H1 (cell line): ENCODE results near the gene OTOP1. TPM values are rescaled to one million over a fixed set of nuclear protein-coding genes. Genes with fewer than 3 reads are reported as not detected.

ENCODE experiments used
- CTCF ChIA-PET: fragments of 300-600 bp; sonication (Branson Sonifier 250); formaldehyde crosslinking; loops from one replicate; lab custom pipeline; 2021; ENCODE audit not compliant: partially characterized antibody; lab: Charles Lee
- POLR2A ChIA-PET: fragments of 300-600 bp; sonication (Branson Sonifier 250); formaldehyde crosslinking; loops from one replicate; lab custom pipeline; 2021; ENCODE audit warnings: inconsistent platforms; ENCODE audit not compliant: partially characterized antibody; lab: Charles Lee
- DNase-seq, 2 experiments: peaks; one replicate each; pipeline versions ENCODE4 v3.0.0 to v3.0.0-alpha.2; 2010 to 2022; ENCODE audit warnings: low spot score in 2 of 2, low read depth in 1 of 2, mixed read lengths in 1 of 2
- FAIRE-seq: peaks from 2 replicates; lab custom pipeline; 2011; peaks lifted over from hg19 to GRCh38; lab: Jason Lieb, UNC
- H2AFZ ChIP-seq: 2 replicates; pipeline ENCODE4 v1.8.1; 2012; ENCODE audit warnings: low read length, inconsistent platforms
- H2AK5ac ChIP-seq: 2 replicates; pipeline ENCODE4 v1.6.1; 2013; ENCODE audit warnings: low read depth, low read length
- H2BK120ac ChIP-seq: replicated peaks from 2 replicates; pipeline ENCODE3; 2013; ENCODE audit warnings: low read depth, low read length, inconsistent platforms
- H2BK12ac ChIP-seq: 2 replicates; pipeline ENCODE4 v1.6.1; 2013; ENCODE audit warnings: low read depth, low read length
- H2BK15ac ChIP-seq: 2 replicates; pipeline ENCODE4 v1.6.1; 2013; ENCODE audit warnings: low read length
- H2BK20ac ChIP-seq: 2 replicates; pipeline ENCODE4 v1.6.1; 2013; ENCODE audit warnings: low read length
- H2BK5ac ChIP-seq: 2 replicates; pipeline ENCODE4 v1.6.1; 2013; ENCODE audit warnings: low read depth, low read length
- H3K14ac ChIP-seq: 2 replicates; pipeline ENCODE4 v1.6.1; 2013; ENCODE audit warnings: inconsistent platforms; ENCODE audit not compliant: insufficient read length
- H3K18ac ChIP-seq: 2 replicates; pipeline ENCODE4 v1.6.1; 2013; ENCODE audit warnings: low read length; ENCODE audit errors: extremely low read depth
- H3K23ac ChIP-seq: 2 replicates; pipeline ENCODE4 v1.6.1; 2013; ENCODE audit warnings: inconsistent platforms; ENCODE audit not compliant: insufficient read length
- H3K23me2 ChIP-seq: 2 replicates; pipeline ENCODE4 v1.6.1; 2013; ENCODE audit warnings: low read depth, low read length
- H3K27ac ChIP-seq: 2 replicates; pipeline ENCODE4 v1.6.1; 2011; ENCODE audit warnings: low read depth, low read length, inconsistent platforms
- H3K27me3 ChIP-seq, 4 experiments: replicated peaks in 1 of 4; 1 replicate in 1 of 4; 2 replicates in 3 of 4; pipeline versions ENCODE4 v1.6.1 to v1.8.1; 2011 to 2013; ENCODE audit warnings: low read length in 3 of 4, mild to moderate bottlenecking in 3 of 4, inconsistent platforms in 2 of 4, mixed read lengths in 2 of 4, moderate library complexity in 1 of 4; ENCODE audit not compliant: control insufficient read depth in 3 of 4, insufficient read depth in 3 of 4; ENCODE audit errors: extremely low read depth in 1 of 4
- H3K36me3 ChIP-seq, 4 experiments: 2 replicates each; pipeline versions ENCODE4 v1.6.1 to v1.8.1; 2011 to 2013; ENCODE audit warnings: mild to moderate bottlenecking in 4 of 4, low read length in 3 of 4, moderate library complexity in 2 of 4, control low read depth in 1 of 4, inconsistent platforms in 1 of 4; ENCODE audit not compliant: insufficient read depth in 4 of 4, control insufficient read depth in 2 of 4
- H3K4ac ChIP-seq: replicated peaks from 2 replicates; pipeline ENCODE3; 2013; ENCODE audit warnings: low read length, low read depth, mixed read lengths, inconsistent platforms; ENCODE audit not compliant: insufficient read length
- H3K4me1 ChIP-seq, 4 experiments: replicated peaks in 1 of 4; 1 replicate in 1 of 4; 2 replicates in 3 of 4; pipeline versions ENCODE4 v1.6.1 to v1.8.1; 2011 to 2013; ENCODE audit warnings: low read length in 3 of 4, inconsistent platforms in 2 of 4, mixed read lengths in 1 of 4; ENCODE audit not compliant: insufficient read depth in 4 of 4, control insufficient read depth in 3 of 4
- H3K4me2 ChIP-seq, 2 experiments: 2 replicates each; pipeline versions ENCODE4 v1.6.1 to v1.8.1; 2011 to 2013; ENCODE audit warnings: low read depth in 2 of 2, low read length in 2 of 2, control low read depth in 1 of 2, inconsistent platforms in 1 of 2, mild to moderate bottlenecking in 1 of 2; ENCODE audit not compliant: insufficient read depth in 1 of 2
- H3K4me3 ChIP-seq, 4 experiments: fragments of 200-600, 300-600 bp in 1 of 4; sonication (generic), shearing (Covaris generic), sonication (Bioruptor Twin) in 1 of 4; 2 replicates each; pipeline versions ENCODE4 v1.5.1 to v1.8.1; 2011 to 2016; ENCODE audit warnings: low read length in 4 of 4, low read depth in 3 of 4, control low read depth in 2 of 4, inconsistent platforms in 2 of 4, mild to moderate bottlenecking in 2 of 4, mixed read lengths in 1 of 4, moderate library complexity in 1 of 4; ENCODE audit not compliant: insufficient read depth in 2 of 4; ENCODE audit errors: extremely low read depth in 1 of 4
- H3K56ac ChIP-seq: replicated peaks from 2 replicates; pipeline ENCODE3; 2013; ENCODE audit warnings: low read depth, mild to moderate bottlenecking, mixed read lengths, low read length, inconsistent platforms; ENCODE audit not compliant: insufficient read length
- H3K79me1 ChIP-seq: 2 replicates; pipeline ENCODE4 v1.6.1; 2013; ENCODE audit warnings: low read depth, low read length, control low read depth
- H3K79me2 ChIP-seq, 2 experiments: 2 replicates each; pipeline versions ENCODE4 v1.6.1 to v1.8.1; 2012 to 2013; ENCODE audit warnings: low read length in 2 of 2, mild to moderate bottlenecking in 2 of 2, inconsistent platforms in 1 of 2; ENCODE audit not compliant: insufficient read depth in 2 of 2, control insufficient read depth in 1 of 2
- H3K9ac ChIP-seq, 4 experiments: replicated peaks in 1 of 4; 1 replicate in 1 of 4; 2 replicates in 3 of 4; pipeline versions ENCODE4 v1.6.1 to v1.8.1; 2011 to 2013; ENCODE audit warnings: low read depth in 3 of 4, low read length in 3 of 4, control low read depth in 2 of 4, mild to moderate bottlenecking in 2 of 4, moderate library complexity in 2 of 4, inconsistent platforms in 1 of 4; ENCODE audit errors: extremely low read depth in 1 of 4
- H3K9me3 ChIP-seq, 2 experiments: 2 replicates each; pipeline versions ENCODE4 v1.6.1 to v1.8.1; 2012 to 2013; ENCODE audit warnings: mild to moderate bottlenecking in 2 of 2, moderate library complexity in 2 of 2, control low read depth in 1 of 2, inconsistent platforms in 1 of 2, low read depth in 1 of 2, low read length in 1 of 2, mixed read lengths in 1 of 2; ENCODE audit not compliant: insufficient read depth in 2 of 2
- H4K20me1 ChIP-seq, 2 experiments: replicated peaks in 1 of 2; 2 replicates each; pipeline versions ENCODE3 to v1.8.1; 2011 to 2013; ENCODE audit warnings: inconsistent platforms in 2 of 2, low read length in 2 of 2, mild to moderate bottlenecking in 1 of 2; ENCODE audit not compliant: insufficient read depth in 2 of 2, control insufficient read depth in 1 of 2
- H4K5ac ChIP-seq: 2 replicates; pipeline ENCODE4 v1.6.1; 2013; ENCODE audit warnings: low read length, low read depth, mixed read lengths, inconsistent platforms; ENCODE audit not compliant: insufficient read length
- H4K8ac ChIP-seq: 2 replicates; pipeline ENCODE4 v1.8.0; 2013; ENCODE audit warnings: mild to moderate bottlenecking, moderate library complexity, low read length, inconsistent platforms; ENCODE audit not compliant: insufficient read depth; ENCODE audit errors: extremely low read depth
- H4K91ac ChIP-seq: replicated peaks from 2 replicates; pipeline ENCODE3; 2013; ENCODE audit warnings: low read length, mixed read lengths, inconsistent platforms; ENCODE audit not compliant: insufficient read length
- BCL11A ChIP-seq, 2 experiments: IDR thresholded peaks; one replicate each; pipeline ENCODE4 v1.6.1; 2011; ENCODE audit warnings: low read depth in 2 of 2, low read length in 2 of 2, mild to moderate bottlenecking in 2 of 2
- EP300 ChIP-seq, 2 experiments: IDR thresholded peaks; 1 replicate in 1 of 2; 2 replicates in 1 of 2; pipeline ENCODE4 v1.6.1; 2011 to 2012; ENCODE audit warnings: low read depth in 2 of 2, low read length in 2 of 2, mild to moderate bottlenecking in 2 of 2, borderline replicate concordance in 1 of 2, inconsistent platforms in 1 of 2, moderate library complexity in 1 of 2
- RAD21 ChIP-seq, 2 experiments: IDR thresholded peaks in 1 of 2; conservative IDR thresholded peaks in 1 of 2; 2 replicates each; pipeline ENCODE4 v1.6.1; 2011; ENCODE audit warnings: low read depth in 2 of 2, low read length in 2 of 2, improper control_type of control experiment in 1 of 2, inconsistent platforms in 1 of 2, mild to moderate bottlenecking in 1 of 2, moderate library complexity in 1 of 2
- WGBS, 2 experiments: shearing (Covaris generic) in 1 of 2; methylation state at CpG; one replicate each; pipeline versions ENCODE4 v1.1.6 to v1.1.7; 2013 to 2015; ENCODE audit warnings: low lambda C conversion rate in 2 of 2, mixed read lengths in 2 of 2, inconsistent platforms in 1 of 2, low coverage in 1 of 2, missing lambda C conversion rate in 1 of 2; ENCODE audit not compliant: insufficient replicate concordance in 2 of 2, insufficient coverage in 1 of 2, insufficient read length in 1 of 2; ENCODE audit errors: extremely low coverage in 1 of 2, missing lambda C conversion rate in 1 of 2; 5-methylcytosine and 5-hydroxymethylcytosine counted together
- polyA plus RNA-seq, 7 experiments: library from polyadenylated mRNA; depleted of rRNA in 3 of 7; stranded (reverse) in 5 of 7; unstranded in 2 of 7; fragments of >200 nt in 5 of 7; fragments of 200-250 nt in 2 of 7; gene quantifications; 1 replicate in 5 of 7; 2 replicates in 1 of 7; 4 replicates in 1 of 7; pipeline versions ENCODE4 v1.2.1 to v1.2.3, GENCODE V29; 2011 to 2013; ENCODE audit warnings: missing spikeins in 2 of 7, mixed read lengths in 2 of 7
- total RNA-seq: library from RNA; stranded (reverse); fragmentation: NEBNext Ultra II Directional; extraction: Animal tissue kit (Norgen Biotek cat#: 25700); gene quantifications from 2 replicates; pipeline ENCODE4 v1.2.1, GENCODE V29; 2021

Gene OTOP1
- total and polyA plus RNA-seq, 2 of the 8 experiments (the other 6 are each of a cell fraction or from before 2014, with no cell fraction given) = not detected

GRCh38 chr4:4256799-4257198 is 30.1 kb upstream of the OTOP1 start:
- POLR2A ChIA-PET = no interaction called here
- no peak overlapping the region for H2AFZ ChIP-seq
- CTCF ChIA-PET = interaction anchor here (0.7 to 2.0 kb wide), 2 partner anchors 79 to 175 kb away, joined by 4 to 6 read pairs; no protein-coding TSS in a partner anchor

More at GRCh38 chr4:4256799-4257198, 30.1 kb upstream of the OTOP1 start:
- no peak overlapping the region for H3K4me2 ChIP-seq
- H2BK20ac ChIP-seq = no peak overlapping the region
- no peak for DNase-seq
- no peak for TF ChIP-seq EP300 (IDR thresholded peaks at IDR 0.05; ENCODE audit: borderline replicate concordance in 1 of 2, low read depth in 2 of 2, low read length in 2 of 2)
- no peak for TF ChIP-seq RAD21 (IDR thresholded peaks at IDR 0.05 in 1 of 2, conservative IDR thresholded peaks at IDR 0.05 in 1 of 2; ENCODE audit: low read depth in 2 of 2, low read length in 2 of 2)
- no peak for TF ChIP-seq BCL11A (IDR thresholded peaks at IDR 0.05; ENCODE audit: low read depth in 2 of 2, low read length in 2 of 2)
- H2BK12ac ChIP-seq = no peak overlapping the region; the same call in 1 of the 2 replicates
- H4K8ac ChIP-seq = no peak overlapping the region
- H3K4me1 ChIP-seq = no peaks in the 10 kb centered on the region
- no peak overlapping the region for H3K18ac ChIP-seq
- H2AK5ac ChIP-seq = no peak overlapping the region
- H3K9ac ChIP-seq = no peak overlapping the region
- no peaks in the 10 kb centered on the region for H3K27me3 ChIP-seq
- H4K20me1 ChIP-seq = no peaks in the 10 kb centered on the region
- H3K4ac ChIP-seq = no peak overlapping the region
- H3K23ac ChIP-seq = no peak overlapping the region
- H2BK120ac ChIP-seq = no peak overlapping the region
- no peaks in the 10 kb centered on the region for H3K79me1 ChIP-seq
- H3K27ac ChIP-seq = no peak overlapping the region
- no peak overlapping the region for H3K4me3 ChIP-seq
- no peak overlapping the region for H4K5ac ChIP-seq
- H3K9me3 ChIP-seq = no peaks in the 10 kb centered on the region
- H3K79me2 ChIP-seq = no peaks in the 10 kb centered on the region
- no peak overlapping the region for H4K91ac ChIP-seq
- no peak overlapping the region for H3K56ac ChIP-seq
- WGBS, 2 experiments = 80% methylated on average over 10 of the region's 10 CpGs; no CpG with 5 or more reads in 1 of the 2 experiments
- no peak for FAIRE-seq
- no peak overlapping the region for H2BK15ac ChIP-seq
- H3K36me3 ChIP-seq = no peaks in the 10 kb centered on the region
- H3K23me2 ChIP-seq = no peaks in the 10 kb centered on the region
- H2BK5ac ChIP-seq = no peak overlapping the region
- H3K14ac ChIP-seq = no peak overlapping the region
